ENCODE measurements around the gene SLC6A17. TPM values are rescaled to one million over a fixed set of nuclear protein-coding genes. Genes with fewer than 3 reads are reported as not detected.

SLC6A17 gene
- total RNA-seq, 4 donors from 2014 or later, result 5.2 to 18.6 (median 8.0) TPM

DNA sequence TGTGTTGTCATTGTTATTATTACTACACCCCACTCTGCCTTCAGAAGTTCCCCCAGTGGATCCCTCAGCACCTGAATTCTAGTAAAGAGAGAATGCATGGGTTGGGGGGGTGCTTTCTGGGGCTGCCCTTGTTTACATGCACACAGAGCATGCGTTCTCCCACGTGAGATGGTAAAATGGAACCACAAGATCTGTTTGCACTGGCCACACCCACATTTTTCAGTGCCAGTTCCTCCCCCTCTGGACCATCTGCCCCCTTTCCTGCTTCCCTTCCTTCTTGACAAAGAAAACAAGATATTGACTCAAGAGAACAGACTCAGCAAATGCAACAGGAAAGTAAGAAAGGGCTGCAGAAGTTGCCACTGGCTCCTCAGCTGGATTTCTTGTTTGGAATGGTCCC lies 8.9 kb downstream of the SLC6A17 start:
- H3K36me3 ChIP-seq, result no peaks in the 10 kb centered on the region

DNA sequence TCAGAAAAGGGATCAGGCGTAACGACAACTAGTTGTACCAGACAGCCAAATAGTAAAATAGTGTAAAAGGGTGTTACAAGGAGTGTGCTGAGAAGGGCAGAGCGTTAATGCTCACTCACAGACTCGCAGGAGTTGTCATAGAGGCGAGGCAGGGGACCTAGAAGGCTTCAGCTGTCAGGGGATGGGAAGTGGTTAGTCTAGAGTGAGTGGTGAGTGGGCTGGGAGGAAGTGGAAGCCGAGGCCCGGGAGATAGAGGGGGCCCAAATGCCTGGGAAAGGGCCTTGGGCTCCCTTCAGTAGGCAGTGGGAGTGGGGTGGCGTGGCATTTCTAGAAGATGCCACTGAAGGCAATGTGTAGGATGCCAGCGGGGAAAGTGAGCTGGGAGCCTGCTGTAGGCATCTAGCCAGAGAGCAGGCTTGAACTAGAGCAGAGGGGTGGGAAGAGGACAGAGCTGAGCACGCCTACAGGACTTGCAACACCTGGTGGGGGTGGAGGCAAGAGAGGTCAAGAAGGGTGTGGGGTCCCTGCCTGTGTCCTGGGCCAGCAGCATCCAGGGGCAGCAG lies 10.3 kb downstream of the SLC6A17 start:
- WGBS, result 47% methylated on average over 10 of the region's 10 CpGs

More for the DNA sequence above, 8.9 kb downstream of the SLC6A17 start:
- H3K4me3 ChIP-seq, result no peak overlapping the region
- no peak overlapping the region for H3K27ac ChIP-seq
- DNase-seq (ENCODE audit: low spot score in 2 of 2), result no peak
- no peaks in the 10 kb centered on the region for H3K9me3 ChIP-seq
- H3K27me3 ChIP-seq, result peaks cover 32% of the 10 kb centered on the region
- WGBS, result 41% methylated on average over 2 of the region's 2 CpGs
- TF ChIP-seq POLR2AphosphoS5 (IDR thresholded peaks at IDR 0.05) (no peak), POLR2A (IDR thresholded peaks at IDR 0.05) (no peak), EP300 (IDR thresholded peaks at IDR 0.05) (no peak)
- TF ChIP-seq, protein P1, sequence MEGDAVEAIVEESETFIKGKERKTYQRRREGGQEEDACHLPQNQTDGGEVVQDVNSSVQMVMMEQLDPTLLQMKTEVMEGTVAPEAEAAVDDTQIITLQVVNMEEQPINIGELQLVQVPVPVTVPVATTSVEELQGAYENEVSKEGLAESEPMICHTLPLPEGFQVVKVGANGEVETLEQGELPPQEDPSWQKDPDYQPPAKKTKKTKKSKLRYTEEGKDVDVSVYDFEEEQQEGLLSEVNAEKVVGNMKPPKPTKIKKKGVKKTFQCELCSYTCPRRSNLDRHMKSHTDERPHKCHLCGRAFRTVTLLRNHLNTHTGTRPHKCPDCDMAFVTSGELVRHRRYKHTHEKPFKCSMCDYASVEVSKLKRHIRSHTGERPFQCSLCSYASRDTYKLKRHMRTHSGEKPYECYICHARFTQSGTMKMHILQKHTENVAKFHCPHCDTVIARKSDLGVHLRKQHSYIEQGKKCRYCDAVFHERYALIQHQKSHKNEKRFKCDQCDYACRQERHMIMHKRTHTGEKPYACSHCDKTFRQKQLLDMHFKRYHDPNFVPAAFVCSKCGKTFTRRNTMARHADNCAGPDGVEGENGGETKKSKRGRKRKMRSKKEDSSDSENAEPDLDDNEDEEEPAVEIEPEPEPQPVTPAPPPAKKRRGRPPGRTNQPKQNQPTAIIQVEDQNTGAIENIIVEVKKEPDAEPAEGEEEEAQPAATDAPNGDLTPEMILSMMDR (IDR thresholded peaks at IDR 0.05), result no peak
- peaks cover 2% of the 10 kb centered on the region for H3K4me1 ChIP-seq

DNA sequence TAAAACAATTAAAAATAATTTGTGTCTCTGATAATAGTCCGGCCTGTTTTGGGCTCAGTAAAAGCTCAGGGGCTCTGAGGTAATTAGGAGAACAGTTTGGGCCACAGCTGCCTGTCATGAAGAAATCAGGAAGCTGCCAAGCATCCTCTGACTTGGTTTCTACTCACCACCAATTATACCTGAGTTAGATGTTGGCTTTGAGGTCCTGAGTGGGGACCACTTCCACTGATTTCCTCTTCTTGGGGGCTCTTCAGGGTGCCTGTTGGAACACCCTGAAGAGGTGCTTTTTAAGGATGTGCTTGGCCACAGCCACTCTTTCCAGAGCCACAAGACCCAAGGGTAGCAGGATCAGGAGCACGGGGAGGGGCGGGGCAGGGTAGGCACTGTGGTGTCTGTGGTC lies 10.9 kb downstream of the SLC6A17 start:
- Histone ChIP-seq H3K9me3 (no peaks in the 10 kb centered on the region), H3K36me3 (no peaks in the 10 kb centered on the region), H3K4me3 (no peak overlapping the region), H3K4me1 (peaks cover 2% of the 10 kb centered on the region), H3K27ac (no peak overlapping the region), H3K27me3 (peaks cover 17% of the 10 kb centered on the region)
- no peak for DNase-seq (ENCODE audit: low spot score in 2 of 2)
- 89% methylated on average over 3 of the region's 3 CpGs for WGBS
- TF ChIP-seq POLR2AphosphoS5 (IDR thresholded peaks at IDR 0.05) (no peak), POLR2A (IDR thresholded peaks at IDR 0.05) (no peak), EP300 (IDR thresholded peaks at IDR 0.05) (no peak)
- TF ChIP-seq, protein P1 (IDR thresholded peaks at IDR 0.05), result no peak

More for the DNA sequence above, 10.3 kb downstream of the SLC6A17 start:
- DNase-seq (ENCODE audit: low spot score in 2 of 2), result no peak
- Histone ChIP-seq H3K27ac (no peak overlapping the region), H3K4me3 (no peak overlapping the region), H3K36me3 (no peaks in the 10 kb centered on the region), H3K4me1 (peaks cover 2% of the 10 kb centered on the region), H3K9me3 (no peaks in the 10 kb centered on the region), H3K27me3 (peaks cover 22% of the 10 kb centered on the region)
- no peak for TF ChIP-seq POLR2AphosphoS5 (IDR thresholded peaks at IDR 0.05)
- no peak for TF ChIP-seq EP300 (IDR thresholded peaks at IDR 0.05)
- no peak for TF ChIP-seq POLR2A (IDR thresholded peaks at IDR 0.05)
- TF ChIP-seq, protein P1 (IDR thresholded peaks at IDR 0.05), result no peak

GRCh38 chr1:110161849-110162248 lies 11.6 kb downstream of the SLC6A17 start:
- 93% methylated on average over 11 of the region's 11 CpGs for WGBS
- no peak for DNase-seq (ENCODE audit: low spot score in 2 of 2)

DNA sequence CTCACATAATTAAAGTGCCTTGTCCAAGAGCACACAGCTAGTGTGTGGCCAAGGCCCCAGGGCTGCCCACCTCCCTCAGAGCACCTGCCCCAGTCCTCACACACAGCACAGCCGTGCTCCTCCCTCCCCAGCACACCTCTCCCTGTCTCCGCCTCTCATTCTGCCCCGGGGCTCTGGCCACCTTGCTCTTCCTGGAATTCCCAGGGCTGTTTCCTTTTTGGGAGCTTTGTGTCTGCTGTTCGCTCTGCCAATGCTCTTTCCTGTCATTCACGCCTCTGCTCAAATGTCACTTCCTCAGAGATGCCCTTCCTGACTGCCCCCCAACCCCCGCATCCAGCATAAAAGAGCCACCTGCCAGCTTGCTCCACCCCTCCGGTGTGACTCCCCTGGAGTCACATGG lies 13.3 kb downstream of the SLC6A17 start:
- no peak overlapping the region for H3K4me3 ChIP-seq
- 45% methylated on average over 7 of the region's 7 CpGs for WGBS
- no peak for TF ChIP-seq POLR2AphosphoS5 (IDR thresholded peaks at IDR 0.05)
- TF ChIP-seq, protein P1 (IDR thresholded peaks at IDR 0.05), result no peak
- TF ChIP-seq EP300 (IDR thresholded peaks at IDR 0.05), result no peak
- no peak for TF ChIP-seq POLR2A (IDR thresholded peaks at IDR 0.05)
- no peaks in the 10 kb centered on the region for H3K9me3 ChIP-seq
- no peaks in the 10 kb centered on the region for H3K36me3 ChIP-seq
- peaks cover 2% of the 10 kb centered on the region for H3K4me1 ChIP-seq
- no peak for DNase-seq (ENCODE audit: low spot score in 2 of 2)
- H3K27me3 ChIP-seq, result peaks cover 7% of the 10 kb centered on the region
- H3K27ac ChIP-seq, result no peak overlapping the region

More at GRCh38 chr1:110161849-110162248, 11.6 kb downstream of the SLC6A17 start:
- Histone ChIP-seq H3K27ac (no peak overlapping the region), H3K36me3 (no peaks in the 10 kb centered on the region), H3K27me3 (peaks cover 14% of the 10 kb centered on the region), H3K9me3 (no peaks in the 10 kb centered on the region), H3K4me1 (peaks cover 2% of the 10 kb centered on the region), H3K4me3 (no peak overlapping the region)
- TF ChIP-seq, protein P1 (IDR thresholded peaks at IDR 0.05), result no peak
- no peak for TF ChIP-seq POLR2A (IDR thresholded peaks at IDR 0.05)
- TF ChIP-seq EP300 (IDR thresholded peaks at IDR 0.05), result no peak
- no peak for TF ChIP-seq POLR2AphosphoS5 (IDR thresholded peaks at IDR 0.05)
